Right atrium auricular region (tissue), 2 donors: ENCODE results near the gene MAD2L1BP. TPM values are rescaled to one million over a fixed set of nuclear protein-coding genes. Genes with fewer than 3 reads are reported as not detected.

Experiments used
- DNase-seq: peaks from one replicate; pipeline ENCODE4 v3.0.0-alpha.2; 2019; ENCODE audit warnings: low spot score
- H3K27ac ChIP-seq, 2 donors: fragments of 200-600 bp; sonication (generic); 1 replicate in 1 of 2; 2 replicates in 1 of 2; pipeline ENCODE4 v1.5.1; 2016 to 2019
- H3K27me3 ChIP-seq, 2 donors: fragments of 200-600 bp; sonication (generic); one replicate each; pipeline versions ENCODE4 v1.5.1 to v1.6.0; 2017 to 2019
- H3K36me3 ChIP-seq: fragments of 200-600 bp; sonication (generic); one replicate; pipeline ENCODE4 v1.5.1; 2016
- H3K4me1 ChIP-seq, 2 donors: fragments of 200-600 bp; sonication (generic); one replicate each; pipeline versions ENCODE4 v1.5.1 to v1.6.0; 2017 to 2019
- H3K4me3 ChIP-seq, 2 donors: fragments of 200-600 bp; sonication (generic); 1 replicate in 1 of 2; 2 replicates in 1 of 2; pipeline ENCODE4 v1.5.1; 2017 to 2019; ENCODE audit warnings: mild to moderate bottlenecking in 1 of 2, moderate library complexity in 1 of 2
- H3K9me3 ChIP-seq, 2 donors: fragments of 200-600 bp; sonication (generic); one replicate each; pipeline ENCODE4 v1.5.1; 2019
- CTCF ChIP-seq, 2 donors: fragments of 200-600 bp; sonication (generic); IDR thresholded peaks; one replicate each; pipeline ENCODE4 v1.5.1; 2019; ENCODE audit warnings: antibody characterized with exemption in 2 of 2
- total RNA-seq, 2 donors: library from RNA; depleted of rRNA; stranded (reverse); fragments of >200 nt; gene quantifications; one replicate each; pipeline ENCODE4 v1.1.0, GENCODE V29; 2016

The MAD2L1BP gene
- total RNA-seq, 2 donors from 2014 or later, result 22.8 to 28.2 TPM

GRCh38 chr6:43606019-43606418 is 29.6 kb upstream of the MAD2L1BP start:
- Histone ChIP-seq H3K27ac (no peak overlapping the region), H3K27me3 (no peaks in the 10 kb centered on the region), H3K36me3 (peaks cover 25% of the 10 kb centered on the region), H3K4me1 (no peaks in the 10 kb centered on the region), H3K4me3 (no peak overlapping the region), H3K9me3 (no peaks in the 10 kb centered on the region)
- no peak for DNase-seq
- TF ChIP-seq CTCF (IDR thresholded peaks at IDR 0.05), result no peak

DNA sequence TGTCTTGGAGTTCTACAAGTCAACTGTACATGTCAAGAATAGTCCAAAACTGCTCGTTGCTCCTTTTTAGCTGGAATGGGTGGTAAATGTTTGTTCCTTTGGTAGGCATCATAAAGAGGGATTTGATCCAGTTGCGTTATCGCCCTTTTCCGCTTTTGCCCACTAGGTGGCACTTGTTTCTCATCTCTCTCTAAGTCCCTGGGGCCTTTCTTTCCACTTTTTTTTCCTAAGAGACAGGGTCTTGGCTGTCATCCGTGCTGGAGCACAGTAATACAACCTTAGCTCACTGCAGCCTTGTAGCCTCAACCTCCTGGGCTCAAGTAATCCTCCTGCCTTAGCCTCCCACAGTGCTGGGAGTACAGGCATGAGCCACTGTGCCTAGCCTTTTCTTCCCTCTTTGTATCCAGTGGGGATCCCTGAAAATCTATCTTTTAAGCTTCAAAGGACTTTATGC is 27.3 kb upstream of the MAD2L1BP start:
- Histone ChIP-seq H3K27me3 (no peaks in the 10 kb centered on the region), H3K4me3 (no peak overlapping the region), H3K36me3 (peaks cover 16% of the 10 kb centered on the region), H3K27ac (no peak overlapping the region), H3K4me1 (no peaks in the 10 kb centered on the region), H3K9me3 (no peaks in the 10 kb centered on the region)
- peak; percentile 73 for DNase-seq
- TF ChIP-seq CTCF (IDR thresholded peaks at IDR 0.05), result peak; percentile 82 to 83

- Histone ChIP-seq H3K36me3 (peaks cover 21% of the 10 kb centered on the region), H3K27me3 (no peaks in the 10 kb centered on the region), H3K4me3 (no peak overlapping the region), H3K27ac (no peak overlapping the region), H3K4me1 (no peaks in the 10 kb centered on the region), H3K9me3 (no peaks in the 10 kb centered on the region)
- no peak for TF ChIP-seq CTCF (IDR thresholded peaks at IDR 0.05)
- no peak for DNase-seq
Observed at GRCh38 chr6:43608807-43609206, 26.8 kb upstream of the MAD2L1BP start.

DNA sequence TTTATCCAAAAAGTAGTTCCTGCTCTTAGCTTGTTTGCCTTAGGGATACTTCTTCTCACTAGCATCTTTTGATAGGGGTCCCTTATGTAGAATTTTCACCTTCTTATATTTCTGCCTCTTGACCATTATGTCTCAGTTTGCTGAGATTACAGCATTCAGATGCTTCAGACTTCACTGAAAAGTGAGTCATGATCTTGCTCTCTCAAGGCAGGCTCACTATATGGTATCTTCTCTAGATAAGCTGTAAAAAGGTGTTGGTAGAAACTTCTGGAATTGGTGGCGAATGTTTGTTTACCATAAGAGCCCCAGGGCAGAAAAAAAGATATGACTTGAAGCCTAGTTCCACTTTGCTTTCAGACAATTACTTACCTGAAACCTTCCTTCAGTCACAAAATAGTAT is 26.2 kb upstream of the MAD2L1BP start:
- Histone ChIP-seq H3K4me3 (no peak overlapping the region), H3K27me3 (no peaks in the 10 kb centered on the region), H3K36me3 (peaks cover 27% of the 10 kb centered on the region), H3K27ac (no peak overlapping the region), H3K9me3 (no peaks in the 10 kb centered on the region), H3K4me1 (no peaks in the 10 kb centered on the region)
- TF ChIP-seq CTCF (IDR thresholded peaks at IDR 0.05), result no peak
- no peak for DNase-seq

DNA sequence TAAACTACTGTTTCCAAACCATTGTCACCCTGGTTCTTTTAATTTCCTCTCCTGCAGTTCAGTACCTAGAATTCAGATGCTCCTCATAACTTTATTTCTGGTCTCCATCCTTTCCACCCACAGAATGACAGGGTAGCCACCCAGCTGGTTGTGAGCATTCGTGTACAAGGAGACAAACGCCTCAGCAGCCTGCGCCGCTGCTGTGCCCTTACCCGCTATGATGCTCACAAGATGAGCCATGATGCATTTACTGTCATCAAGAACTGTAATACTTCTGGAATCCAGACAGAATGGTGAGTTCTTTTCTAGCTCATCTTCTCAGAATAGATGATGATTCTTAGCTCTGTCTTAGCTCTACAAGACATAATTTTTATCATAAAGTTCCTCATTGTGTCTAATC is 25.2 kb upstream of the MAD2L1BP start:
- Histone ChIP-seq H3K4me3 (no peak overlapping the region), H3K4me1 (no peaks in the 10 kb centered on the region), H3K9me3 (no peaks in the 10 kb centered on the region), H3K27ac (no peak overlapping the region), H3K36me3 (peaks cover 27% of the 10 kb centered on the region), H3K27me3 (no peaks in the 10 kb centered on the region)
- no peak for DNase-seq
- TF ChIP-seq CTCF (IDR thresholded peaks at IDR 0.05), result no peak

- Histone ChIP-seq H3K9me3 (no peaks in the 10 kb centered on the region), H3K36me3 (peaks cover 27% of the 10 kb centered on the region), H3K4me1 (no peaks in the 10 kb centered on the region), H3K27ac (no peak overlapping the region), H3K27me3 (no peaks in the 10 kb centered on the region), H3K4me3 (no peak overlapping the region)
- no peak for TF ChIP-seq CTCF (IDR thresholded peaks at IDR 0.05)
- no peak for DNase-seq
Observed at GRCh38 chr6:43613721-43614395, 21.8 kb upstream of the MAD2L1BP start.
